Neural cell (in vitro differentiated cells): ENCODE results near the gene SDCCAG8.

Experiments used
- EP300 ChIP-seq: fragments of 450-650 bp; conservative IDR thresholded peaks from 2 replicates; pipeline ENCODE4 v1.6.1; 2014; ENCODE audit warnings: antibody characterized with exemption, mild to moderate bottlenecking, moderate library complexity; ENCODE audit not compliant: poor library complexity, severe bottlenecking
- EZH2 ChIP-seq: fragments of 200-600, 300-800 bp; shearing (Covaris generic), sonication (generic); IDR thresholded peaks from 2 replicates; pipeline ENCODE4 v1.6.1; 2014; ENCODE audit warnings: antibody characterized with exemption, low read length, borderline replicate concordance, mild to moderate bottlenecking; ENCODE audit not compliant: insufficient read depth, poor library complexity, severe bottlenecking
- MXI1 ChIP-seq: fragments of 450-650 bp; conservative IDR thresholded peaks from 2 replicates; pipeline ENCODE4 v1.6.1; 2014; ENCODE audit warnings: antibody characterized with exemption, mild to moderate bottlenecking; ENCODE audit not compliant: poor library complexity, severe bottlenecking
- POLR2AphosphoS5 ChIP-seq: IDR thresholded peaks from 2 replicates; pipeline ENCODE4 v1.6.1; 2012
- RAD21 ChIP-seq: fragments of 450-650 bp; conservative IDR thresholded peaks from 2 replicates; pipeline ENCODE4 v1.6.1; 2014; ENCODE audit warnings: antibody characterized with exemption, mild to moderate bottlenecking, moderate library complexity
- SMC3 ChIP-seq: fragments of 450-650 bp; conservative IDR thresholded peaks from 2 replicates; pipeline ENCODE4 v1.6.1; 2014; ENCODE audit warnings: antibody characterized with exemption, mild to moderate bottlenecking, moderate library complexity; ENCODE audit not compliant: poor library complexity
- TF ChIP-seq, protein P1 (sequence below): fragments of 450-650 bp; IDR thresholded peaks from 2 replicates; pipeline ENCODE4 v1.5.1; 2014; ENCODE audit warnings: antibody characterized with exemption, mild to moderate bottlenecking, moderate library complexity; ENCODE audit not compliant: poor library complexity, severe bottlenecking
- TF ChIP-seq, protein P2 (sequence below): IDR thresholded peaks from 2 replicates; pipeline ENCODE4 v1.6.1; 2012; ENCODE audit warnings: borderline replicate concordance

DNA sequence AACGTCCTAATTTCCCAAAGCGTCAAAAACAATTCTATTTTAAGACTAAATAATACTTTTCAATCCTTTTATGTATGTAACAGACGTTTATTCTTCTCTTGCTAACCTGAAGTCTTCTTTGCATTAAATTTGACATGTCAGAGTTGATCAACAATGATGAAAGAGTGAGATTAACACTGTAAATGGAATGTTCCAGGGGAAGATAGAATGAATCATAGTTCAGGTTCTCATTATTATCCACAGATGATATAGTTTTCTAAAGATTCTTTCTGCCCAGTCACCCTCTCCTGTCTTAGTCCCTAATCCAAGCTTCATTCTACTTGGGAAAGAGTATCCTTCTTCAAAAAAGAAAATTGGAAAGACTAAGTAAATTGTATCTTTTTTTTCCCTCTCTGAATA, 38.9 kb downstream of the SDCCAG8 start:
- TF ChIP-seq, protein P1, sequence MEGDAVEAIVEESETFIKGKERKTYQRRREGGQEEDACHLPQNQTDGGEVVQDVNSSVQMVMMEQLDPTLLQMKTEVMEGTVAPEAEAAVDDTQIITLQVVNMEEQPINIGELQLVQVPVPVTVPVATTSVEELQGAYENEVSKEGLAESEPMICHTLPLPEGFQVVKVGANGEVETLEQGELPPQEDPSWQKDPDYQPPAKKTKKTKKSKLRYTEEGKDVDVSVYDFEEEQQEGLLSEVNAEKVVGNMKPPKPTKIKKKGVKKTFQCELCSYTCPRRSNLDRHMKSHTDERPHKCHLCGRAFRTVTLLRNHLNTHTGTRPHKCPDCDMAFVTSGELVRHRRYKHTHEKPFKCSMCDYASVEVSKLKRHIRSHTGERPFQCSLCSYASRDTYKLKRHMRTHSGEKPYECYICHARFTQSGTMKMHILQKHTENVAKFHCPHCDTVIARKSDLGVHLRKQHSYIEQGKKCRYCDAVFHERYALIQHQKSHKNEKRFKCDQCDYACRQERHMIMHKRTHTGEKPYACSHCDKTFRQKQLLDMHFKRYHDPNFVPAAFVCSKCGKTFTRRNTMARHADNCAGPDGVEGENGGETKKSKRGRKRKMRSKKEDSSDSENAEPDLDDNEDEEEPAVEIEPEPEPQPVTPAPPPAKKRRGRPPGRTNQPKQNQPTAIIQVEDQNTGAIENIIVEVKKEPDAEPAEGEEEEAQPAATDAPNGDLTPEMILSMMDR: no peak
- no peak for TF ChIP-seq EP300
- no peak for TF ChIP-seq MXI1
- no peak for TF ChIP-seq POLR2AphosphoS5
- no peak for TF ChIP-seq RAD21
- TF ChIP-seq EZH2: no peak
- TF ChIP-seq SMC3: no peak
- TF ChIP-seq, protein P2, sequence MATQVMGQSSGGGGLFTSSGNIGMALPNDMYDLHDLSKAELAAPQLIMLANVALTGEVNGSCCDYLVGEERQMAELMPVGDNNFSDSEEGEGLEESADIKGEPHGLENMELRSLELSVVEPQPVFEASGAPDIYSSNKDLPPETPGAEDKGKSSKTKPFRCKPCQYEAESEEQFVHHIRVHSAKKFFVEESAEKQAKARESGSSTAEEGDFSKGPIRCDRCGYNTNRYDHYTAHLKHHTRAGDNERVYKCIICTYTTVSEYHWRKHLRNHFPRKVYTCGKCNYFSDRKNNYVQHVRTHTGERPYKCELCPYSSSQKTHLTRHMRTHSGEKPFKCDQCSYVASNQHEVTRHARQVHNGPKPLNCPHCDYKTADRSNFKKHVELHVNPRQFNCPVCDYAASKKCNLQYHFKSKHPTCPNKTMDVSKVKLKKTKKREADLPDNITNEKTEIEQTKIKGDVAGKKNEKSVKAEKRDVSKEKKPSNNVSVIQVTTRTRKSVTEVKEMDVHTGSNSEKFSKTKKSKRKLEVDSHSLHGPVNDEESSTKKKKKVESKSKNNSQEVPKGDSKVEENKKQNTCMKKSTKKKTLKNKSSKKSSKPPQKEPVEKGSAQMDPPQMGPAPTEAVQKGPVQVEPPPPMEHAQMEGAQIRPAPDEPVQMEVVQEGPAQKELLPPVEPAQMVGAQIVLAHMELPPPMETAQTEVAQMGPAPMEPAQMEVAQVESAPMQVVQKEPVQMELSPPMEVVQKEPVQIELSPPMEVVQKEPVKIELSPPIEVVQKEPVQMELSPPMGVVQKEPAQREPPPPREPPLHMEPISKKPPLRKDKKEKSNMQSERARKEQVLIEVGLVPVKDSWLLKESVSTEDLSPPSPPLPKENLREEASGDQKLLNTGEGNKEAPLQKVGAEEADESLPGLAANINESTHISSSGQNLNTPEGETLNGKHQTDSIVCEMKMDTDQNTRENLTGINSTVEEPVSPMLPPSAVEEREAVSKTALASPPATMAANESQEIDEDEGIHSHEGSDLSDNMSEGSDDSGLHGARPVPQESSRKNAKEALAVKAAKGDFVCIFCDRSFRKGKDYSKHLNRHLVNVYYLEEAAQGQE: no peak
